Osteoblast (primary cell): Measurements from ENCODE around the gene SLC7A9. TPM values are rescaled to one million over a fixed set of nuclear protein-coding genes. Genes with fewer than 3 reads are reported as not detected.

Experiments used
- DNase-seq: peaks from one replicate; pipeline ENCODE4 v3.0.0; 2011; ENCODE audit warnings: low spot score, mixed read lengths; ENCODE audit not compliant: insufficient read length; ENCODE audit errors: missing footprints
- H2AFZ ChIP-seq: 2 replicates; pipeline ENCODE4 v1.6.0; 2011; ENCODE audit warnings: mild to moderate bottlenecking, low read length
- H3K27ac ChIP-seq: 2 replicates; pipeline ENCODE4 v1.5.1; 2011; ENCODE audit warnings: mild to moderate bottlenecking, low read depth, low read length, moderate library complexity
- H3K27me3 ChIP-seq: 2 replicates; pipeline ENCODE4 v1.6.0; 2012; ENCODE audit warnings: mild to moderate bottlenecking, control low read depth, inconsistent platforms, low read length, moderate library complexity; ENCODE audit not compliant: insufficient read depth
- H3K36me3 ChIP-seq: 2 replicates; pipeline ENCODE4 v1.5.1; 2011; ENCODE audit warnings: mild to moderate bottlenecking, low read length, control low read depth, moderate library complexity; ENCODE audit not compliant: insufficient read depth
- H3K4me1 ChIP-seq: 2 replicates; pipeline ENCODE4 v1.5.1; 2011; ENCODE audit warnings: mild to moderate bottlenecking, low read length, control low read depth, moderate library complexity; ENCODE audit not compliant: insufficient read depth
- H3K4me2 ChIP-seq: 2 replicates; pipeline ENCODE4 v1.6.0; 2011; ENCODE audit warnings: mild to moderate bottlenecking, low read length; ENCODE audit not compliant: insufficient read depth
- H3K4me3 ChIP-seq: fragments of 200-600 bp; sonication (generic); 3 replicates; pipeline ENCODE4 v1.5.1; 2012; ENCODE audit warnings: mild to moderate bottlenecking, low read length, inconsistent platforms; ENCODE audit not compliant: insufficient read depth
- H3K79me2 ChIP-seq: 2 replicates; pipeline ENCODE4 v1.6.0; 2012; ENCODE audit warnings: mild to moderate bottlenecking, low read length, control low read depth, inconsistent platforms; ENCODE audit not compliant: insufficient read depth
- H3K9me3 ChIP-seq: 2 replicates; pipeline ENCODE4 v1.5.1; 2011; ENCODE audit warnings: low read depth, low read length, control low read depth
- H4K20me1 ChIP-seq: 2 replicates; pipeline ENCODE4 v1.6.0; 2012; ENCODE audit warnings: mild to moderate bottlenecking, low read length, control low read depth; ENCODE audit not compliant: insufficient read depth
- total RNA-seq: library from RNA; depleted of rRNA; stranded (reverse); fragments of >200 nt; gene quantifications from 2 replicates; pipeline ENCODE4 v1.2.3, GENCODE V29; 2012
- TF ChIP-seq, protein P1 (sequence below): IDR thresholded peaks from 2 replicates; pipeline ENCODE4 v1.5.1; 2011; ENCODE audit warnings: mild to moderate bottlenecking, low read depth, low read length, moderate library complexity; ENCODE audit errors: extremely low read depth

The SLC7A9 gene
- total RNA-seq, 1 donor = under 0.01 TPM

DNA sequence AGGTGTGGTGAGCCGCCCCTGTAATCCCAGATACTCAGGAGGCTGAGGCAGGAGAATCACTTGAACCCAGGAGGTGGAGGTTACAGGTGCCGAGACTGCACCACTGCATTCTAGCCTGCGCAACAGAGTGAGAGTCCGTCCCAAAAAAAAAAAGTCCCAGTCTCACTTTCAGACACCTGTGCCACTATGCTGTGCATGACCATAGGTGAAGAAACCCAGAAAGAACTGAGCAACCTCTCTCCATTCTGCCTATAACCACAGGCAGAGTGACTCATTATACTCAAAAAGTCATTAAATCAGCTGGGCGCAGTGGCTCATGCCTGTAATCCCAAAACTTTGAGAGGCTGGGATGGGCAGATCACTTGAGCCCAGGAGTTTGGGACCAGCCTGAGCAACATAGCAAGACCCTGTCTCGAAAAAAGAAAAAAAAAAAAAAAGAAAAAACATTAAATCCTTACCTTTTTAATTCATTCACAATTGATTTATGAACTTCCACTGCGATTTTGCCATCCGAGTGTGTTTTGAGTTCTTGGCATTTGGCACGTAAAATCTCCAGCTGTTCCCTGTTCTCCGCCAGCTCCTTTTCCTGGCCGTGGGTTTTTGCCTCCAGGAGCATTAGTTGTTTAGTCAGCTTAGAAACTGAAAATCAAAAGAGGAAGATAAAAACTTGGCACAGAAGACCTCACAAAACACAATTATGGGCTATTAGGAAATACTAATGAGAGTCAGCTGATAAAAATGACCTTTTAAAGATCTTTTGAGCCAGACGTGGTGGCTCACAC, 45.5 kb upstream of the SLC7A9 start:
- TF ChIP-seq, protein P1, sequence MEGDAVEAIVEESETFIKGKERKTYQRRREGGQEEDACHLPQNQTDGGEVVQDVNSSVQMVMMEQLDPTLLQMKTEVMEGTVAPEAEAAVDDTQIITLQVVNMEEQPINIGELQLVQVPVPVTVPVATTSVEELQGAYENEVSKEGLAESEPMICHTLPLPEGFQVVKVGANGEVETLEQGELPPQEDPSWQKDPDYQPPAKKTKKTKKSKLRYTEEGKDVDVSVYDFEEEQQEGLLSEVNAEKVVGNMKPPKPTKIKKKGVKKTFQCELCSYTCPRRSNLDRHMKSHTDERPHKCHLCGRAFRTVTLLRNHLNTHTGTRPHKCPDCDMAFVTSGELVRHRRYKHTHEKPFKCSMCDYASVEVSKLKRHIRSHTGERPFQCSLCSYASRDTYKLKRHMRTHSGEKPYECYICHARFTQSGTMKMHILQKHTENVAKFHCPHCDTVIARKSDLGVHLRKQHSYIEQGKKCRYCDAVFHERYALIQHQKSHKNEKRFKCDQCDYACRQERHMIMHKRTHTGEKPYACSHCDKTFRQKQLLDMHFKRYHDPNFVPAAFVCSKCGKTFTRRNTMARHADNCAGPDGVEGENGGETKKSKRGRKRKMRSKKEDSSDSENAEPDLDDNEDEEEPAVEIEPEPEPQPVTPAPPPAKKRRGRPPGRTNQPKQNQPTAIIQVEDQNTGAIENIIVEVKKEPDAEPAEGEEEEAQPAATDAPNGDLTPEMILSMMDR = no peak
- no peak overlapping the region for H3K4me3 ChIP-seq
- H3K27me3 ChIP-seq = no peaks in the 10 kb centered on the region
- H3K27ac ChIP-seq = no peak overlapping the region
- no peaks in the 10 kb centered on the region for H3K79me2 ChIP-seq
- H2AFZ ChIP-seq = no peak overlapping the region
- H3K4me1 ChIP-seq = no peaks in the 10 kb centered on the region
- no peaks in the 10 kb centered on the region for H3K9me3 ChIP-seq
- DNase-seq = no peak
- H3K36me3 ChIP-seq = peaks cover 32% of the 10 kb centered on the region
- H4K20me1 ChIP-seq = no peaks in the 10 kb centered on the region
- no peak overlapping the region for H3K4me2 ChIP-seq

DNA sequence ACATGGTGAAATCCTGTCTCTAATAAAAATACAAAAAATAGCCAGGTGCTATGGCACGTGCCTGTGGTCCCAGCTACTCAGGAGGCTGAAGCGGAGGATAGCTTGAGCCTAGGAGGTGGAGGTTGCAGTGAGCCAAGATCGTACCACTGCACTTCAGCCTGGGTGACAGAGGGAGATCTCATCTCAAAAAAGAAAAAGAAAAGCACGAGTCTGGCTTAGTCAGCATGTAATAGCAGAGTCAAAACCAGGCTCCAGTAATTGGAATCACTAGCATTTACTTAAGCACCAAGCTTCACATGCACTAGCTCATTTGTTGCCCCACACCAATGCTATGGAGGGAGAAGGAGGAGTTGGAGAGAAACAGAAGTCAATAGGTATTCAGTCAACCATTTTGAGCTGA, 41.9 kb upstream of the SLC7A9 start:
- Histone ChIP-seq H3K79me2 (no peaks in the 10 kb centered on the region), H3K27me3 (no peaks in the 10 kb centered on the region), H3K9me3 (no peaks in the 10 kb centered on the region), H3K4me3 (no peak overlapping the region), H3K36me3 (peaks cover 18% of the 10 kb centered on the region), H3K4me2 (no peak overlapping the region), H3K27ac (no peak overlapping the region), H2AFZ (no peak overlapping the region), H4K20me1 (no peaks in the 10 kb centered on the region), H3K4me1 (no peaks in the 10 kb centered on the region)
- TF ChIP-seq, protein P1 = no peak
- DNase-seq = no peak

DNA sequence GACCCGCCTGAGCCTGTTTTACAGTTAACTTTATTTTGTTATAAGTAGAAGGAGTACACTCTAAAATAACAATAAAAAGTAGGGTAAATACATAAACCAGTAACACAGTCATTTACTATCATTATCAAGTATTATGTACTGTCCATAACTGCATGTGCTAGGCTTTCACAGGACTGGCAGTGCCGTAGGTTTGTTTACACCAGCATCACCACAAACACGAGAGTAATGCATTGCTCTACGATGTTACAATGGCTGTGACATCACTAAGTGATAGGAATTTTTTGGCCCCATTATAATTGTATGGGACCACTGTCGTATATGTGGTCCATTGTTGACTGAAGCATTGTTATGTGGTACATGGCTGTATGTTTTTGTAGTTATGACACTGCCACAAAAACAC, 41.3 kb upstream of the SLC7A9 start:
- no peak overlapping the region for H3K4me2 ChIP-seq
- TF ChIP-seq, protein P1 = no peak
- no peaks in the 10 kb centered on the region for H3K27me3 ChIP-seq
- H3K27ac ChIP-seq = no peak overlapping the region
- no peaks in the 10 kb centered on the region for H3K79me2 ChIP-seq
- no peak overlapping the region for H3K4me3 ChIP-seq
- H2AFZ ChIP-seq = no peak overlapping the region
- H3K36me3 ChIP-seq = peaks cover 20% of the 10 kb centered on the region
- H3K4me1 ChIP-seq = no peaks in the 10 kb centered on the region
- no peaks in the 10 kb centered on the region for H4K20me1 ChIP-seq
- no peaks in the 10 kb centered on the region for H3K9me3 ChIP-seq
- DNase-seq = no peak

DNA sequence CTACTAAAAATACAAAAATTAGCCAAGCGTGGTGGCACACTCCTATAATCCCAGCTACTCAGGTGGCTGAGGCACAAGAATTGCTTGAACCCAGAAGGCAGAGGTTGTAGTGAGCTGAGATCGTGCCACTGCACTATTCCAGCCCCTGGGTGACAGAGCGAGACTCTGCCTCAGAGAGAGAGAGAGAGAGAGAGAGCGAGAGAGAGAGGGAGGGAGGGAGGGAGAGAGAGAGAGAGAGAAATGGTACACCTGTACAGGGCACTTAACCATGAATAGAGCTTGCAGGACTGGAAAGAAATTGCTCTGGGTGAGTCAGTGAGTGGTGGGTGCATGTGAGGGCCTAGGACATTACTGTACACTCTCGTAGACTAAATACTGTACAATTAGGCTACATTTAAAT, 40.5 kb upstream of the SLC7A9 start:
- H3K27me3 ChIP-seq = no peaks in the 10 kb centered on the region
- no peaks in the 10 kb centered on the region for H4K20me1 ChIP-seq
- H3K4me3 ChIP-seq = no peak overlapping the region
- H2AFZ ChIP-seq = no peak overlapping the region
- no peak overlapping the region for H3K27ac ChIP-seq
- H3K4me1 ChIP-seq = no peaks in the 10 kb centered on the region
- H3K36me3 ChIP-seq = peaks cover 21% of the 10 kb centered on the region
- H3K9me3 ChIP-seq = no peaks in the 10 kb centered on the region
- DNase-seq = no peak
- no peaks in the 10 kb centered on the region for H3K79me2 ChIP-seq
- TF ChIP-seq, protein P1 = no peak
- H3K4me2 ChIP-seq = no peak overlapping the region
